ENCODE measurements around the gene LPIN2. TPM values are rescaled to one million over a fixed set of nuclear protein-coding genes. Genes with fewer than 3 reads are reported as not detected.

LPIN2 gene, protein sequence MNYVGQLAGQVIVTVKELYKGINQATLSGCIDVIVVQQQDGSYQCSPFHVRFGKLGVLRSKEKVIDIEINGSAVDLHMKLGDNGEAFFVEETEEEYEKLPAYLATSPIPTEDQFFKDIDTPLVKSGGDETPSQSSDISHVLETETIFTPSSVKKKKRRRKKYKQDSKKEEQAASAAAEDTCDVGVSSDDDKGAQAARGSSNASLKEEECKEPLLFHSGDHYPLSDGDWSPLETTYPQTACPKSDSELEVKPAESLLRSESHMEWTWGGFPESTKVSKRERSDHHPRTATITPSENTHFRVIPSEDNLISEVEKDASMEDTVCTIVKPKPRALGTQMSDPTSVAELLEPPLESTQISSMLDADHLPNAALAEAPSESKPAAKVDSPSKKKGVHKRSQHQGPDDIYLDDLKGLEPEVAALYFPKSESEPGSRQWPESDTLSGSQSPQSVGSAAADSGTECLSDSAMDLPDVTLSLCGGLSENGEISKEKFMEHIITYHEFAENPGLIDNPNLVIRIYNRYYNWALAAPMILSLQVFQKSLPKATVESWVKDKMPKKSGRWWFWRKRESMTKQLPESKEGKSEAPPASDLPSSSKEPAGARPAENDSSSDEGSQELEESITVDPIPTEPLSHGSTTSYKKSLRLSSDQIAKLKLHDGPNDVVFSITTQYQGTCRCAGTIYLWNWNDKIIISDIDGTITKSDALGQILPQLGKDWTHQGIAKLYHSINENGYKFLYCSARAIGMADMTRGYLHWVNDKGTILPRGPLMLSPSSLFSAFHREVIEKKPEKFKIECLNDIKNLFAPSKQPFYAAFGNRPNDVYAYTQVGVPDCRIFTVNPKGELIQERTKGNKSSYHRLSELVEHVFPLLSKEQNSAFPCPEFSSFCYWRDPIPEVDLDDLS
- 20.9 and 30.7 TPM in 2 replicates for total RNA-seq

DNA sequence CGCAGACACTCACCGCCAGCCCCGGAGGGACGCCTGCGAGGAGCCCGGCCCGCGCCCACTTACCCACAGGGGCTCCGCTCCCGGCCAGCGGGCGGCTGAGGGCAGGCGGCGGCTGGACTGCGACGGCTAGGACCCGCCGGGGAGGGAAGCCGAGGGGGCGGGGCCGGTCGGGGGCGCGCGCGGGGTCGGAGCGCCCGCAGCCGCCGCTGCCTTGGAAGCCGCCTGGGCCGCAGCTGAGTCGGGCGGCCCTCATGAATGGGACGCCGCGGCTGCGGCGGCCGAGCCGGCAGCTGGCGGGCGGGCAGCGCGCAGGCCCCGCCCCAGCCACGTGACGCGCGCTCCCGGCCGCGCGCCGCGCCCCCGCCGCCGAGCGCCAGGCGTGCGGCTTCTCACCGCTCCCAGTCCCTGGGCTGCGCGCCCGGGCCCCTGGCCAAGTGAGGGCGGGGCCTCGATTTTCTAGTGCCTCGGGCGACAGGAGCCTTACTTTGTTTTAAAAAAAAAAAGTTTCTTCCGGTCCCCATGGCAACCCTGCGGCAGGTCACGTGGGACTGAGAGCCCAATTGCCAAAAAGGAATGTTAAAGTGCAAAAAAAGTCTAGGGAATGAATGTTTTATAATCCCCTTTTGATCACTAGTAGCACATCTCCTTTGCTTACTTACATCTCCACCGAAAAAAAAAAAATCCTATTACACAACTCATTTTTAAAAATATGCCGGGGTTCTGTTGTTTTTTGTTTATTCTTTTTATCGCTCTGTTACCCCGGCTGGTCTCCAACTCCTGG lies at the start of gene LPIN2:
Gene LPIN2, minus strand, starts transcription at position 121 of the 781 bp plus-strand sequence. CDS start 52,304 bp downstream, outside the sequence.

Small RNAs within 50 kb of the gene (small RNA-seq; reads per million reads assigned to genes)
- gene RF00156: 1.4 reads per million, percentile 71 among the genes with 10 or more reads in this experiment

Other genes starting within 250 kb of the LPIN2 start
- 14.7 and 21.1 TPM in 2 replicates for gene EMILIN2, start 166.1 kb downstream of the LPIN2 start, total RNA-seq
- under 0.01 TPM in 2 replicates for gene MYOM1, start 206.8 kb upstream of the LPIN2 start, total RNA-seq
- 352 and 359 TPM in 2 replicates for gene MYL12A, start 234.7 kb upstream of the LPIN2 start, total RNA-seq
- gene MYL12B, start 249.0 kb upstream of the LPIN2 start, total RNA-seq: 184 and 200 TPM in 2 replicates